GM10248 (cell line): ENCODE data around the gene CIB4.
"Not testable (repeated sequence)": the region's sequence is repeated elsewhere in the genome, so short reads cannot be mapped to it uniquely, and the experiment has no call there.

Source experiments
- CTCF ChIA-PET: fragments of 300-600 bp; sonication (Branson Sonifier 250); formaldehyde crosslinking; extraction: SDS; loops from one replicate; lab custom pipeline; 2021; ENCODE audit warnings: antibody characterized with exemption; lab: Yijun Ruan, JAX
- POLR2A ChIA-PET: fragments of 350-650 bp; sonication (Branson Sonifier 250); formaldehyde crosslinking; extraction: SDS; loops from one replicate; lab custom pipeline; 2020; ENCODE audit warnings: antibody characterized with exemption; lab: Yijun Ruan, JAX
- DNase-seq: peaks from one replicate; pipeline ENCODE4 v3.0.0; 2012; ENCODE audit errors: extremely low spot score
- TF ChIP-seq, protein P1 (sequence below): IDR thresholded peaks from 2 replicates; pipeline ENCODE4 v1.5.1; 2012; ENCODE audit warnings: mild to moderate bottlenecking, low read depth; ENCODE audit errors: extremely low read depth, missing control alignments, control extremely low read depth

The CIB4 gene

DNA sequence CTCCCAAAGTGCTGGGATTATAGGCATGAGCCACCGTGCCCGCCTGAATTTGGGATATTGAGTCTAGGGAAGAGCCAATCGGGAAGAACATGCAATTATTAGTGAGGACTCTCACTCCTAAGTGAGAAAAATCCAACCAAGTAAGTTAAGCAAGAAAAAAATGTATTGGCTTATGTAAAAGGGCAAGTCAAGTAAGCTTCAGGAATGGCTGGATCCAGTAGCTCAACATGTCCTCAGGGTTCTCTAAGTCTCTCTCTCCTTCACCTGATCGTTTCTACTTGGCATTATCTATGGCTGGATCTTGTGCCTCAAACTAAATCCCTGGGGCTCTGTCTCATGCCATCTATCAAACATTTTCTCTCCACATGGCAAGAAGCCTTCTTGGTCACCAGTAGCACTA is 16.1 kb upstream of the CIB4 start:
- ChIA-PET POLR2A (no interaction called here), CTCF (interaction anchor here (1.0 to 1.5 kb wide), 3 partner anchors 16 to 80 kb away, joined by 3 to 4 read pairs (median 4); partner anchors contain the start of gene CIB4)
- DNase-seq, result no peak
- TF ChIP-seq, protein P1, sequence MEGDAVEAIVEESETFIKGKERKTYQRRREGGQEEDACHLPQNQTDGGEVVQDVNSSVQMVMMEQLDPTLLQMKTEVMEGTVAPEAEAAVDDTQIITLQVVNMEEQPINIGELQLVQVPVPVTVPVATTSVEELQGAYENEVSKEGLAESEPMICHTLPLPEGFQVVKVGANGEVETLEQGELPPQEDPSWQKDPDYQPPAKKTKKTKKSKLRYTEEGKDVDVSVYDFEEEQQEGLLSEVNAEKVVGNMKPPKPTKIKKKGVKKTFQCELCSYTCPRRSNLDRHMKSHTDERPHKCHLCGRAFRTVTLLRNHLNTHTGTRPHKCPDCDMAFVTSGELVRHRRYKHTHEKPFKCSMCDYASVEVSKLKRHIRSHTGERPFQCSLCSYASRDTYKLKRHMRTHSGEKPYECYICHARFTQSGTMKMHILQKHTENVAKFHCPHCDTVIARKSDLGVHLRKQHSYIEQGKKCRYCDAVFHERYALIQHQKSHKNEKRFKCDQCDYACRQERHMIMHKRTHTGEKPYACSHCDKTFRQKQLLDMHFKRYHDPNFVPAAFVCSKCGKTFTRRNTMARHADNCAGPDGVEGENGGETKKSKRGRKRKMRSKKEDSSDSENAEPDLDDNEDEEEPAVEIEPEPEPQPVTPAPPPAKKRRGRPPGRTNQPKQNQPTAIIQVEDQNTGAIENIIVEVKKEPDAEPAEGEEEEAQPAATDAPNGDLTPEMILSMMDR, result no peak

DNA sequence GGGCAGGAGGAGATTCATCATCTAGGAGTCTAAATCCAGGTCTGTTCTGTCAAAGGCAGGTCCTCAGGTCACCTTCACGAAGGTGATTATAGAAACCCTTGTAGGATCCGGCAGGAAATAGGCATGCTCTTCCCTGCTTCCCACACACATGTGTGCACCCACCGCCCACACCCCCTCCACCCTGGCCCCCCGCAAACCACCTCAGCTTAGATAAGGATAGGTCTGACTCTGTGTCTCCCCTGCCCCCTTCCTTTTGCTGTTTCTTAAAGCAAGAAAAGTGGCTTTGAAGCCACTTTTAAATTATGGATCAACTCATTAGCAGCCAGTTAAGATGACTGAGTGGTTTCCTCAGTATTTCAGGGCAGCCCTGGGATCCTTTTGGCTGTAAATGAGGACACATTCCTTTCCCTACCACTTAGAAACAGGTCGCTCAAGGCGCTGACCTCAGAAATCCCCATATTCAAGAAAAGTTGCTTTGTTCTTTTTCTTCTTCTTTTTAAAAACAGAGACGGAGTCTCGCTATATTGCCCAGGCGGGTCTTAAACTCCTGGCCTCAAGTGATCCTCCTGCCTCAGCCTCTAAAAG is 14.5 kb upstream of the CIB4 start:
- DNase-seq, result no peak
- ChIA-PET CTCF (no interaction called here), POLR2A (no interaction called here)
- TF ChIP-seq, protein P1, result no peak

DNA sequence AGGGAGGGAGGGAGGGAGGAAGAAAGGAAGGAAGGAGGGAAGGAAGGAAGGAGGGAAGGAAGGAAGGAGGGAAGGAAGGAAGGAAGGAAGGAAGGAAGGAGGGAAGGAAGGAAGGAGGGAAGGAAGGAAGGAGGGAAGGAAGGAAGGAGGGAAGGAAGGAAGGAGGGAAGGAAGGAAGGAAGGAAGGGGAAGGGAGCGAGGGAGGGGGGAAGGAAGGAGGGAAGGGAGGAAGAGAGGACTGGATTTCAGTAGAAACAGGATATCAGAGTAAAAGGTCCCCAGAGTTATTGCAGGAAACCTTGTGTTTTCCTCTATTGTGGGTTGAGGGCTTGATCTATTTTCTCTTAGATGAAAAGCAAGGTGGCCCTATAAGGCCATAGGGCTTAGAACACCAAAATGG is 14.0 kb upstream of the CIB4 start:
- POLR2A ChIA-PET, CTCF ChIA-PET, DNase-seq: not testable (repeated sequence)

DNA sequence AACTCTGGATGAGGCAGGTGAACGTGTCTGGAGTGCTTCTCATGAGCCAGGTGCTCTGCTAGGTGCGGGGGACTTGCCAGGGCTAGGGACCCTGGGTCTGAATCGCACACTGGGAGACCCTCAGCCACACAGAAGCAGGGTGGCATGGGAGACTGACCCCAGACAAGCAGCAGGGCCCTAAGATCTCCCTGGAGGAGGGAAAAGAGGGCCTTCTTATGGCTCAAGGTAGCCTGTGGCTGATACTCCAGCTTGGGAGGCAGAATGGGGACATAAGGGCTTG is 12.8 kb upstream of the CIB4 start:
- ChIA-PET POLR2A (no interaction called here), CTCF (no interaction called here)
- TF ChIP-seq, protein P1, result no peak
- DNase-seq, result no peak

DNA sequence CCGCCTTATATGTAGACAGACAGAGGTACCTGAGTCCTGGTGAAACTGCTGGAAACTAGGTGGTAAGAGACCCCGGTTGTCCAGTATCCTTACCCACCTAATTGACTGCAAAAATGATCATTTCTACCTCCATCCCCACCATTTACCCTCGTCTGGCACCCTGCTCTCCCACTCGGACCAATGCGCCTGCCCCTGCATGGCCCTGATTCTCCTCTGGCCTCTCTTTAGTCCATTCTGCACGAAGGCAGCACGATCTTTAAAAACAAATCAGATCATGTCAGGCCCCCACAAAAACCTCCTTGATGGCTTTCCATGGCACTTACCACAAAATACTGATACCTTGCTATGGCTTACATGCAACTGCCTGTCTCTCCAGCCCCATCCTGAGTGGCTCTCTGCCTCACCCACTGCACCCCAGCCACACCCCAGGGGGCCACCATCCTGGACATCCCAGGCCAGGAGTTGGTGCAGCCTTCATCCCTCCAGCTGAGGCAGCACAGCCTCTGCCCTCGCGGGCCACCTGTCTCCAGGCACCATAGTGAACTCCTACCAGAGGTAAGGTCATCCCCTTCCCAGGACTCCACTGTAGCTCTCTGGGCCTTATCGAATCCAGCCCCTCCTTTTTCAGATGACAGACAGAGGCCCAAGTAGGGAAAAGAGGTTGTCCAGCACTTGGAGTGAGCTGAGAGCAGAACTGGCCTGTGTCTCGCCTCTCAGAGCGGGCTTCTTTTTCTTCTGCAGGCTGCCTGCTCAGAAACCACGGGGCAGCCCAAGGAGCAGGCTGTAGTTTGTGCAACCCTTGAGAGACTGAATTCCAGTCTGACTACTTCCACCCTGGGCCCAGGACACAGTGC is 12.3 kb upstream of the CIB4 start:
- POLR2A ChIA-PET, result no interaction called here
- CTCF ChIA-PET, result no interaction called here
- TF ChIP-seq, protein P1, result no peak

DNA sequence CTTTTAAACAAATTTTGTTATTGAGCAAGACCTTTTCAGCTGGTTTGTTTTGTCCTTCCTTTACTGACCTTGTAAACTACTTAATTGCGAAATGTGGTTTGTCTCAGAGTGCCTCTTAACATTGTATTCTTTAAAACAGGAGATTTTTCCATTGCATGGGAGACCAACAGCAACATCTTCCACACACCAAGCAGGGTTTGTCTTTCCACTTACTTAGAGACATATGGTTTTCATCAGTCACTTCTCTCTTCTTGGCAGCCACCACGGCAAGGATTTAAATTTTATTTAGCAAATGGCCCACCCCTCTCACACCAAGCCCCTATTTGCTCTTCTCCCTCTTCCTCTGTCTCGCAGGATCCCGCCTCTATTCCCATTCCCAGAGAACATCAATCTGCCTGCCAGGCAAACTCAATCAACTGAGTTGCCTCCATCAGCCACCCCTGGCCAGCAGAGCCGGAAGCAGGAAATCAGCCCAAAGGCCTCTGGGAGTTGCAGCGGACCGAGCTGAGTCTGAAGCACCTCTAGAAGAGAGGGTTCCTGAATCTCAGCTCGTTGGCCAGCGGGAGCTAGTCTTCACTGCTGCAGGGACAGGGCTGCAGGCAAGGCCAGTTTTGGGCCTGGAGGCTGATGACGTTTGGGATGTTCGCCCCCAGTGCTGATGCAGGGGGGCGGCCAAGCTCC is 11.3 kb upstream of the CIB4 start:
- DNase-seq, result no peak
- POLR2A ChIA-PET, result no interaction called here
- TF ChIP-seq, protein P1, result no peak
- CTCF ChIA-PET, result no interaction called here

More for the DNA sequence above, 12.3 kb upstream of the CIB4 start:
- no peak for DNase-seq

DNA sequence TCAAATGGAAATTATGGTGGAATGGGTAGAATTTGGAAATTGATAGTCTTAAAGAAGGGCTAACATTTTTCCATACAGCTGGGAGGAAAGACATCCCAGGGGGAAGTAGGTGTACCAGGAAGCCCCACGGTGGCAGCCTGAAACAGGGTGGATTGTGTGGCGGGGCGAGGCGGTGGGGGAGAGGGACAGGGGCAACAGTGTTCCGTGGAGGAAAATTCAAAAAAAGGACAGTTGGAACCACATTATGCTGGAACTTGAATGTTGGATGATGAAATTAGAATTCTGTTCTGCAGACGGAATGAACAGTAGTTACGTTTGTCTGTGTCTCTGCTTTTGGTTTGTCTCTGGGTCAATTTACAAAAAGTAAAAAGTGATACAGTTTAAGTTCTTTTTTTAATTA is 10.6 kb upstream of the CIB4 start:
- ChIA-PET CTCF (interaction anchor here (1.2 kb wide), 1 partner anchor 94 kb away, joined by 3 read pairs; no protein-coding TSS in a partner anchor), POLR2A (no interaction called here)
- TF ChIP-seq, protein P1, result no peak
- no peak for DNase-seq
